ENCODE measurements around the gene TMEM184B.

DNA sequence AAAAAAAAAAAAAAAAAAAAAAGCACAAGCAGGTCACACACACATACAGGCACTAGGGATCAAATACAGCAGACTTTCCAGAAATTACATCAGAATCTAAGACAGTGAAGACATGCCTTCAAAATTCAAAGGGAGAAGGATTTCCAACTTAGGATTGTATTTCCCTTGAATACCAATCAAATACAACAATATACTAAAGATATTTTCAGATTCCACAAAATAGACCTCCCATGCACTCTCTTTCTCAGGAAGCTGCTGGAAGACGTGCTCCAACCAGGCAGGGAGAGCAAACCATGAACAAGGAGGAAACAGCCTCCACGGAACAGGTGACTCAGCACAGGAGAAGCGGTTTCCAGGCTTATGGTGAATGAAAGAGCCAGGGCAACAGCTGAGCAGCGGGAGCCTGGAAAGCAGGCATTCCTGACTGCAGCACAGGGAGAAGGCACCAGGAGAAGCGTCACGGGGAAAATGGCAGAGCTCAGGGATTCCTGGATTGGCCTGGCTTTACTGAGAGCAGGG lies 32.0 kb downstream of the TMEM184B start:
- TF ChIP-seq, protein P1, sequence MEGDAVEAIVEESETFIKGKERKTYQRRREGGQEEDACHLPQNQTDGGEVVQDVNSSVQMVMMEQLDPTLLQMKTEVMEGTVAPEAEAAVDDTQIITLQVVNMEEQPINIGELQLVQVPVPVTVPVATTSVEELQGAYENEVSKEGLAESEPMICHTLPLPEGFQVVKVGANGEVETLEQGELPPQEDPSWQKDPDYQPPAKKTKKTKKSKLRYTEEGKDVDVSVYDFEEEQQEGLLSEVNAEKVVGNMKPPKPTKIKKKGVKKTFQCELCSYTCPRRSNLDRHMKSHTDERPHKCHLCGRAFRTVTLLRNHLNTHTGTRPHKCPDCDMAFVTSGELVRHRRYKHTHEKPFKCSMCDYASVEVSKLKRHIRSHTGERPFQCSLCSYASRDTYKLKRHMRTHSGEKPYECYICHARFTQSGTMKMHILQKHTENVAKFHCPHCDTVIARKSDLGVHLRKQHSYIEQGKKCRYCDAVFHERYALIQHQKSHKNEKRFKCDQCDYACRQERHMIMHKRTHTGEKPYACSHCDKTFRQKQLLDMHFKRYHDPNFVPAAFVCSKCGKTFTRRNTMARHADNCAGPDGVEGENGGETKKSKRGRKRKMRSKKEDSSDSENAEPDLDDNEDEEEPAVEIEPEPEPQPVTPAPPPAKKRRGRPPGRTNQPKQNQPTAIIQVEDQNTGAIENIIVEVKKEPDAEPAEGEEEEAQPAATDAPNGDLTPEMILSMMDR (IDR thresholded peaks at IDR 0.05 in 8 of 11, conservative IDR thresholded peaks at IDR 0.05 in 3 of 11) = no peak
- no peak for TF ChIP-seq POLR2AphosphoS5 (IDR thresholded peaks at IDR 0.05)

All from spleen (tissue), 7 donors.